Measurements from ENCODE around the gene MAD1L1. TPM values are rescaled to one million over a fixed set of nuclear protein-coding genes. Genes with fewer than 3 reads are reported as not detected.

MAD1L1 gene
- total and polyA plus RNA-seq, 2 donors (not counting 3 experiments of a cell fraction or from before 2014, with no cell fraction given): 34.1 to 42.3 TPM

DNA sequence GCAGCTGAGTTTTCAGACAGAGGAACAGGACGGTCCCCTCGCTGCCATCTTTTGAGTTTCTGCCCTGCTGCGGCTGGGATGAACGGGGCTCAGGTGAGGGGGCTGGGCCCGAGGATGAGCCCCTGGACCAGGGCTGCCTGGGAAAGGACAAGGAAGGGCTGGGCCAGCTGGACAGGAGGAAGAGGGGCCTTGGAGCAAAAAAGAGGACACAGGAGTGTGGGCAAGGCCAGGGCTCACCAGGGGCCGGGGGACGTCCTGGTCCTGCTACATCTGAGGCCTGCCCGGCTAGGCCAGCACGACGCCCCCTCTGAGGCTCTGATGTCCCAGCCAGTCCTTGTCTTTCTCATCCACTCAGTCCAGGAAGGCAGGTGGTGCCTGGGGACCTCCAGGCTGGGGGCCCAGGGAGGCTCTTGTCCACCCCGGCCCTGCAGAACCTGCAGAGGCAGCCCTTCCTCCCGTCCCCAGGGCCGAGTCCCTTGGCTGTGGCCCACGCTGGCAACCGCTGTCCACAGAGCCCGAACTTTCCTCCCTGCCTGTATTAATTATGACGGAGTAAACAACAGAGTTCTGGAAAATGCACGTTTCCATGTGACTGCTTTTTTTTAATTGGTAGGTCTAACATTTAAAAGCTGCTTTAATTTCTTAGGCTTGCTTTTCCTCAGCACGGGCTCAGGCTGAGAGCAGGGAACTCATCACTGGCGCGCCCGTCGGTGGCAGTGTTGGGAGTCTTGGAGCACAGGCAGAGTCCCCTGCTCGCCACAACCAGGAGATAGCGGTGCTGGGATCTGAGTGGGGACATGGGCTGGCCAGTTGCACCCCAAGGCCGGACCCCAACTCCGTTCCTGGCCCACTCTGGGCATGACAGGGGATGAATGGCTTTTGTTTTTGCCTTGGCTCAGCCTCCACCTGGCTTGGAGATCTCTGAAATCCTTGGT, 375.0 kb downstream of the MAD1L1 start:
- H3K27ac ChIP-seq (ENCODE audit: insufficient read depth, low read depth, low read length): no peak overlapping the region
- no peak overlapping the region for H3K4me3 ChIP-seq (replicated peaks in 1 of 3; ENCODE audit: insufficient read depth in 1 of 3, low read depth in 1 of 3, low read length in 3 of 3)
- H4K20me1 ChIP-seq (replicated peaks; ENCODE audit: control insufficient read depth, extremely low read depth, insufficient read depth, low read length): no peaks in the 10 kb centered on the region
- H3K9me3 ChIP-seq (replicated peaks; ENCODE audit: control insufficient read depth, insufficient read depth, low read length): no peaks in the 10 kb centered on the region
- DNase-seq (ENCODE audit: low read depth, low spot score): no peak
- no peak overlapping the region for H2AFZ ChIP-seq (ENCODE audit: low read depth, low read length)
- no peak overlapping the region for H3K9ac ChIP-seq (replicated peaks; ENCODE audit: extremely low read depth, insufficient read depth, low read length)
- CTCF ChIA-PET: no interaction called here
- no peak for FAIRE-seq
- no TSS peak for BruUV-seq (replicated peaks)
- intact Hi-C loops (cut with micrococcal nuclease): no loop called here
- TF ChIP-seq, protein P1, sequence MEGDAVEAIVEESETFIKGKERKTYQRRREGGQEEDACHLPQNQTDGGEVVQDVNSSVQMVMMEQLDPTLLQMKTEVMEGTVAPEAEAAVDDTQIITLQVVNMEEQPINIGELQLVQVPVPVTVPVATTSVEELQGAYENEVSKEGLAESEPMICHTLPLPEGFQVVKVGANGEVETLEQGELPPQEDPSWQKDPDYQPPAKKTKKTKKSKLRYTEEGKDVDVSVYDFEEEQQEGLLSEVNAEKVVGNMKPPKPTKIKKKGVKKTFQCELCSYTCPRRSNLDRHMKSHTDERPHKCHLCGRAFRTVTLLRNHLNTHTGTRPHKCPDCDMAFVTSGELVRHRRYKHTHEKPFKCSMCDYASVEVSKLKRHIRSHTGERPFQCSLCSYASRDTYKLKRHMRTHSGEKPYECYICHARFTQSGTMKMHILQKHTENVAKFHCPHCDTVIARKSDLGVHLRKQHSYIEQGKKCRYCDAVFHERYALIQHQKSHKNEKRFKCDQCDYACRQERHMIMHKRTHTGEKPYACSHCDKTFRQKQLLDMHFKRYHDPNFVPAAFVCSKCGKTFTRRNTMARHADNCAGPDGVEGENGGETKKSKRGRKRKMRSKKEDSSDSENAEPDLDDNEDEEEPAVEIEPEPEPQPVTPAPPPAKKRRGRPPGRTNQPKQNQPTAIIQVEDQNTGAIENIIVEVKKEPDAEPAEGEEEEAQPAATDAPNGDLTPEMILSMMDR (IDR thresholded peaks at IDR 0.05; ENCODE audit: extremely low read depth in 1 of 2, insufficient read depth in 1 of 2, low read depth in 1 of 2, low read length in 2 of 2): no peak
- TF ChIP-seq MAX (IDR thresholded peaks at IDR 0.05; ENCODE audit: insufficient read depth, insufficient read length) (no peak), FOS (IDR thresholded peaks at IDR 0.05; ENCODE audit: borderline replicate concordance, insufficient read depth, low read length) (no peak), JUN (IDR thresholded peaks at IDR 0.05; ENCODE audit: borderline replicate concordance, insufficient read depth, insufficient read length, low read depth) (no peak), GATA2 (IDR thresholded peaks at IDR 0.05; ENCODE audit: insufficient read depth, insufficient read length, low read depth, low read length) (no peak)
- no peak overlapping the region for H3K4me2 ChIP-seq (ENCODE audit: insufficient read depth, low read length)
- H3K9me1 ChIP-seq (replicated peaks; ENCODE audit: control insufficient read depth, extremely low read depth, insufficient read depth, low read length): no peaks in the 10 kb centered on the region
- no peaks in the 10 kb centered on the region for H3K79me2 ChIP-seq (ENCODE audit: control insufficient read depth, insufficient read depth, low read length)
- H3K36me3 ChIP-seq (ENCODE audit: control insufficient read depth in 2 of 2, extremely low read depth in 1 of 2, insufficient read depth in 2 of 2, low read length in 2 of 2): no peaks in the 10 kb centered on the region
- no peaks in the 10 kb centered on the region for H3K4me1 ChIP-seq (ENCODE audit: control insufficient read depth, extremely low read depth, insufficient read depth, low read length)
- POLR2A ChIA-PET: no interaction called here
- no peaks in the 10 kb centered on the region for H3K27me3 ChIP-seq (ENCODE audit: control insufficient read depth in 2 of 2, insufficient read depth in 2 of 2, low read length in 2 of 2)
- dilution Hi-C loops (cut with MboI; ENCODE audit: extremely low pct_ligation_motif_present, low sequenced_read_pairs): no loop called here
